HG02642 (cell line): ENCODE results near the gene HGF.
"Not testable (repeated sequence)": the region's sequence is repeated elsewhere in the genome, so short reads cannot be mapped to it uniquely, and the experiment has no call there.

Experiments
- ATAC-seq: cut with Tn5 transposase; IDR thresholded peaks from one replicate; pipeline ENCODE4 v1.9.1; 2021; ENCODE audit warnings: mild to moderate bottlenecking; ENCODE audit not compliant: unreplicated experiment, poor library complexity

Gene HGF

GRCh38 chr7:81725003-81725811, 44.6 kb downstream of the HGF start:
- ATAC-seq = no peak

- ATAC-seq = not testable (repeated sequence)
Measured at GRCh38 chr7:81722250-81722649, 47.6 kb downstream of the HGF start.

- no peak for ATAC-seq
Measured at GRCh38 chr7:81721437-81721836, 48.4 kb downstream of the HGF start.

- ATAC-seq = no peak
Measured at GRCh38 chr7:81719865-81720264, 50.0 kb downstream of the HGF start.

- no peak for ATAC-seq
Measured at GRCh38 chr7:81715984-81716588, 53.8 kb downstream of the HGF start.

- ATAC-seq = no peak
Measured at GRCh38 chr7:81714306-81714705, 55.5 kb downstream of the HGF start.

GRCh38 chr7:81710751-81711150, 59.1 kb downstream of the HGF start:
- ATAC-seq = no peak

GRCh38 chr7:81709836-81710235, 60.0 kb downstream of the HGF start:
- no peak for ATAC-seq

GRCh38 chr7:81707966-81708365, 61.9 kb downstream of the HGF start:
- no peak for ATAC-seq

GRCh38 chr7:81707196-81707595, 62.7 kb downstream of the HGF start:
- no peak for ATAC-seq

GRCh38 chr7:81705206-81705605, 64.6 kb downstream of the HGF start:
- no peak for ATAC-seq

GRCh38 chr7:81704595-81704994, 65.3 kb downstream of the HGF start:
- no peak for ATAC-seq

- ATAC-seq = no peak
Measured at GRCh38 chr7:81698965-81699364, 70.9 kb downstream of the HGF start.

GRCh38 chr7:81694711-81695110, 75.1 kb downstream of the HGF start:
- ATAC-seq = no peak

GRCh38 chr7:81693894-81694293, 76.0 kb downstream of the HGF start:
- no peak for ATAC-seq

- ATAC-seq = no peak
Measured at GRCh38 chr7:81693080-81693479, 76.8 kb downstream of the HGF start.

- no peak for ATAC-seq
Measured at GRCh38 chr7:81692146-81692905, 77.5 kb downstream of the HGF start.

- ATAC-seq = no peak
Measured at GRCh38 chr7:81691199-81691821, 78.5 kb downstream of the HGF start.

GRCh38 chr7:81690688-81691087, 79.2 kb downstream of the HGF start:
- no peak for ATAC-seq

- no peak for ATAC-seq
Measured at GRCh38 chr7:81690251-81690650, 79.6 kb downstream of the HGF start.
